ENCODE measurements around the gene PSMD2.

Gene PSMD2

GRCh38 chr3:184315871-184316661 lies 17.0 kb downstream of the PSMD2 start:
- FAIRE-seq (no peak), DNase-seq (ENCODE audit: insufficient read length, low spot score) (no peak)

- FAIRE-seq: no peak
- DNase-seq (ENCODE audit: insufficient read length, low spot score): no peak
Measured at GRCh38 chr3:184316792-184317191, 17.8 kb downstream of the PSMD2 start.

- FAIRE-seq: no peak
- no peak for DNase-seq (ENCODE audit: insufficient read length, low spot score)
Measured at GRCh38 chr3:184317201-184317600, 18.2 kb downstream of the PSMD2 start.

GRCh38 chr3:184320104-184320445 lies 21.0 kb downstream of the PSMD2 start:
- DNase-seq (ENCODE audit: insufficient read length, low spot score) (peak; percentile 96), FAIRE-seq (peak; percentile 67)

GRCh38 chr3:184321666-184322065 lies 22.6 kb downstream of the PSMD2 start:
- FAIRE-seq: no peak
- DNase-seq (ENCODE audit: insufficient read length, low spot score): no peak

GRCh38 chr3:184322731-184323487 lies 23.9 kb downstream of the PSMD2 start:
- DNase-seq (ENCODE audit: insufficient read length, low spot score) (no peak), FAIRE-seq (no peak)

GRCh38 chr3:184323696-184324095 lies 24.7 kb downstream of the PSMD2 start:
- FAIRE-seq (no peak), DNase-seq (ENCODE audit: insufficient read length, low spot score) (no peak)

- DNase-seq (ENCODE audit: insufficient read length, low spot score) (no peak), FAIRE-seq (no peak)
Measured at GRCh38 chr3:184325269-184325668, 26.2 kb downstream of the PSMD2 start.

GRCh38 chr3:184325715-184326369 lies 26.8 kb downstream of the PSMD2 start:
- no peak for FAIRE-seq
- DNase-seq (ENCODE audit: insufficient read length, low spot score): no peak

GRCh38 chr3:184327171-184327570 lies 28.1 kb downstream of the PSMD2 start:
- DNase-seq (ENCODE audit: insufficient read length, low spot score) (no peak), FAIRE-seq (no peak)

- FAIRE-seq: no peak
- no peak for DNase-seq (ENCODE audit: insufficient read length, low spot score)
Measured at GRCh38 chr3:184328516-184328915, 29.5 kb downstream of the PSMD2 start.

- peak; percentile 63 for DNase-seq (ENCODE audit: insufficient read length, low spot score)
- FAIRE-seq: no peak
Measured at GRCh38 chr3:184332370-184333090, 33.5 kb downstream of the PSMD2 start.

- DNase-seq (ENCODE audit: insufficient read length, low spot score) (no peak), FAIRE-seq (no peak)
Measured at GRCh38 chr3:184333190-184333589, 34.1 kb downstream of the PSMD2 start.

- DNase-seq (ENCODE audit: insufficient read length, low spot score) (no peak), FAIRE-seq (no peak)
Measured at GRCh38 chr3:184333700-184334099, 34.7 kb downstream of the PSMD2 start.

GRCh38 chr3:184334470-184335158 lies 35.6 kb downstream of the PSMD2 start:
- DNase-seq (ENCODE audit: insufficient read length, low spot score) (no peak), FAIRE-seq (no peak)

GRCh38 chr3:184335291-184335660 lies 36.2 kb downstream of the PSMD2 start:
- no peak for DNase-seq (ENCODE audit: insufficient read length, low spot score)
- no peak for FAIRE-seq

GRCh38 chr3:184335661-184336546 lies 36.9 kb downstream of the PSMD2 start:
- peak; percentile 82 for DNase-seq (ENCODE audit: insufficient read length, low spot score)

GRCh38 chr3:184336547-184337398 lies 37.7 kb downstream of the PSMD2 start:
- FAIRE-seq: no peak
- DNase-seq (ENCODE audit: insufficient read length, low spot score): no peak

More at GRCh38 chr3:184335661-184336546, 36.9 kb downstream of the PSMD2 start:
- FAIRE-seq: peak; percentile 92

GRCh38 chr3:184337399-184337714 lies 38.3 kb downstream of the PSMD2 start, which contains the start of gene FAM131A:
TSS of gene FAM131A (plus strand) at chr3:184337600. CDS start at chr3:184337631, 31 bp downstream.
- no peak for DNase-seq (ENCODE audit: insufficient read length, low spot score)
- FAIRE-seq: no peak

Measured in HTR-8/SVneo (cell line).